ENCODE measurements around the gene MYPOP.
A peak's percentile ranks its signal among the peaks of the same experiment; 100 is the strongest.
"Not testable (repeated sequence)": the region's sequence is repeated elsewhere in the genome, so short reads cannot be mapped to it uniquely, and the experiment has no call there.

Gene MYPOP

GRCh38 chr19:45876411-45877197, 25.8 kb downstream of the MYPOP start:
- no peak for TF ChIP-seq CTCF (conservative IDR thresholded peaks at IDR 0.05; ENCODE audit: low read depth, low read length)
- DNase-seq (ENCODE audit: low read depth): no peak
- H3K4me3 ChIP-seq (ENCODE audit: low read length): peak overlapping the region; percentile 10

- no peak overlapping the region for H3K4me3 ChIP-seq (ENCODE audit: low read length)
- TF ChIP-seq CTCF (conservative IDR thresholded peaks at IDR 0.05; ENCODE audit: low read depth, low read length): no peak
- no peak for DNase-seq (ENCODE audit: low read depth)
Observed at GRCh38 chr19:45876161-45876410, 26.3 kb downstream of the MYPOP start.

- DNase-seq (ENCODE audit: low read depth): no peak
- no peak for TF ChIP-seq CTCF (conservative IDR thresholded peaks at IDR 0.05; ENCODE audit: low read depth, low read length)
- H3K4me3 ChIP-seq (ENCODE audit: low read length): no peak overlapping the region
Observed at GRCh38 chr19:45874620-45874966, 27.8 kb downstream of the MYPOP start.

GRCh38 chr19:45873219-45873772, 29.1 kb downstream of the MYPOP start:
- no peak for TF ChIP-seq CTCF (conservative IDR thresholded peaks at IDR 0.05; ENCODE audit: low read depth, low read length)
- DNase-seq (ENCODE audit: low read depth): no peak
- no peak overlapping the region for H3K4me3 ChIP-seq (ENCODE audit: low read length)

- DNase-seq (ENCODE audit: low read depth): no peak
- no peak overlapping the region for H3K4me3 ChIP-seq (ENCODE audit: low read length)
- TF ChIP-seq CTCF (conservative IDR thresholded peaks at IDR 0.05; ENCODE audit: low read depth, low read length): no peak
Observed at GRCh38 chr19:45872095-45872919, 30.1 kb downstream of the MYPOP start.

GRCh38 chr19:45870798-45871197, 31.6 kb downstream of the MYPOP start:
- no peak overlapping the region for H3K4me3 ChIP-seq (ENCODE audit: low read length)
- TF ChIP-seq CTCF (conservative IDR thresholded peaks at IDR 0.05; ENCODE audit: low read depth, low read length): no peak
- DNase-seq (ENCODE audit: low read depth): no peak

- not testable (repeated sequence) for DNase-seq (ENCODE audit: low read depth); H3K4me3 ChIP-seq (ENCODE audit: low read length)
Observed at GRCh38 chr19:45867241-45867640, 35.2 kb downstream of the MYPOP start.

All from retinal pigment epithelial cell (primary cell).